H9 (cell line): ENCODE results near the gene ZNHIT6. TPM values are rescaled to one million over a fixed set of nuclear protein-coding genes. Genes with fewer than 3 reads are reported as not detected.

Source experiments
- DNase-seq: peaks from one replicate; pipeline ENCODE4 v3.0.0-alpha.2; 2017
- H2AFZ ChIP-seq: one replicate; pipeline ENCODE4 v1.6.1; 2013; ENCODE audit warnings: mild to moderate bottlenecking, low read length, control low read depth, moderate library complexity
- H2AK5ac ChIP-seq: 2 replicates; pipeline ENCODE4 v1.6.1; 2013; ENCODE audit warnings: low read length, control low read depth, mixed read lengths; ENCODE audit not compliant: insufficient read length
- H2BK120ac ChIP-seq: one replicate; pipeline ENCODE4 v1.6.1; 2013; ENCODE audit warnings: low read depth, mild to moderate bottlenecking, low read length, control low read depth, inconsistent platforms; ENCODE audit not compliant: poor library complexity, severe bottlenecking
- H2BK12ac ChIP-seq: 2 replicates; pipeline ENCODE4 v1.6.1; 2013; ENCODE audit warnings: low read length, control low read depth, mixed read lengths, low read depth; ENCODE audit not compliant: insufficient read length
- H2BK15ac ChIP-seq: 2 replicates; pipeline ENCODE4 v1.6.1; 2013; ENCODE audit warnings: low read depth, low read length, control low read depth
- H2BK20ac ChIP-seq: one replicate; pipeline ENCODE4 v1.6.1; 2013; ENCODE audit warnings: low read depth, mild to moderate bottlenecking, low read length, control low read depth, inconsistent platforms; ENCODE audit not compliant: poor library complexity, severe bottlenecking
- H2BK5ac ChIP-seq: 2 replicates; pipeline ENCODE4 v1.6.1; 2013; ENCODE audit warnings: low read length, control low read depth, mixed read lengths; ENCODE audit not compliant: insufficient read length
- H3K14ac ChIP-seq: 2 replicates; pipeline ENCODE4 v1.6.1; 2013; ENCODE audit warnings: low read length, control low read depth; ENCODE audit not compliant: insufficient read depth
- H3K18ac ChIP-seq: 2 replicates; pipeline ENCODE4 v1.6.1; 2013; ENCODE audit warnings: low read depth, mild to moderate bottlenecking, mixed read lengths, low read length, control low read depth; ENCODE audit not compliant: insufficient read length
- H3K23ac ChIP-seq: 2 replicates; pipeline ENCODE4 v1.6.1; 2013; ENCODE audit warnings: low read length, control low read depth, mixed read lengths, low read depth; ENCODE audit not compliant: insufficient read length
- H3K23me2 ChIP-seq: 2 replicates; pipeline ENCODE4 v1.6.1; 2013; ENCODE audit warnings: low read depth, mild to moderate bottlenecking, mixed read lengths, low read length, control low read depth; ENCODE audit not compliant: insufficient read length, poor library complexity, severe bottlenecking
- H3K27ac ChIP-seq: 2 replicates; pipeline ENCODE4 v1.5.1; 2013; ENCODE audit warnings: low read length, control low read depth, mixed read lengths, low read depth; ENCODE audit not compliant: insufficient read length
- H3K27me3 ChIP-seq: 2 replicates; pipeline ENCODE4 v1.6.1; 2013; ENCODE audit warnings: low read length, control low read depth, inconsistent platforms; ENCODE audit not compliant: insufficient read depth
- H3K4ac ChIP-seq: 2 replicates; pipeline ENCODE4 v1.6.1; 2013; ENCODE audit warnings: low read depth, mild to moderate bottlenecking, control low read depth, inconsistent platforms, low read length, moderate library complexity
- H3K4me1 ChIP-seq: 2 replicates; pipeline ENCODE4 v1.6.1; 2013; ENCODE audit warnings: low read length, control low read depth, inconsistent platforms; ENCODE audit not compliant: insufficient read depth
- H3K4me2 ChIP-seq: 2 replicates; pipeline ENCODE4 v1.6.1; 2013; ENCODE audit warnings: low read length, control low read depth, mixed read lengths; ENCODE audit not compliant: insufficient read length, insufficient read depth
- H3K56ac ChIP-seq: 2 replicates; pipeline ENCODE4 v1.6.1; 2013; ENCODE audit warnings: low read depth, mild to moderate bottlenecking, mixed read lengths, low read length, control low read depth; ENCODE audit not compliant: insufficient read length
- H3K79me1 ChIP-seq: 2 replicates; pipeline ENCODE4 v1.6.1; 2013; ENCODE audit warnings: low read depth, mild to moderate bottlenecking, moderate library complexity, low read length, control low read depth, inconsistent platforms; ENCODE audit not compliant: insufficient read depth, poor library complexity, severe bottlenecking
- H3K79me2 ChIP-seq: 2 replicates; pipeline ENCODE4 v1.6.1; 2013; ENCODE audit warnings: low read length, control low read depth, inconsistent platforms; ENCODE audit not compliant: insufficient read depth
- H3K9ac ChIP-seq: 2 replicates; pipeline ENCODE4 v1.6.1; 2013; ENCODE audit warnings: low read length, control low read depth, mixed read lengths; ENCODE audit not compliant: insufficient read length; ENCODE audit errors: extremely low read depth
- H3K9me3 ChIP-seq: one replicate; pipeline ENCODE4 v1.6.1; 2013; ENCODE audit warnings: low read depth, low read length, inconsistent platforms; ENCODE audit not compliant: control insufficient read depth
- H3T11ph ChIP-seq: one replicate; pipeline ENCODE4 v1.6.1; 2013; ENCODE audit warnings: mild to moderate bottlenecking, low read length, control low read depth, inconsistent platforms
- H4K20me1 ChIP-seq: one replicate; pipeline ENCODE4 v1.6.1; 2013; ENCODE audit not compliant: control insufficient read depth, insufficient read length, insufficient read depth
- H4K5ac ChIP-seq: 2 replicates; pipeline ENCODE4 v1.6.1; 2013; ENCODE audit warnings: low read depth, mild to moderate bottlenecking, mixed read lengths, low read length, control low read depth; ENCODE audit not compliant: insufficient read length
- H4K8ac ChIP-seq: replicated peaks from 2 replicates; pipeline ENCODE4 v1.6.1; 2013; ENCODE audit warnings: low read length, control low read depth, mixed read lengths, low read depth; ENCODE audit not compliant: insufficient read length
- H4K91ac ChIP-seq: 2 replicates; pipeline ENCODE4 v1.6.1; 2013; ENCODE audit warnings: low read depth, mild to moderate bottlenecking, moderate library complexity, mixed read lengths, low read length, control low read depth; ENCODE audit not compliant: insufficient read length
- H3K27ac Mint-ChIP-seq, 3 experiments: 2 replicates in 2 of 3; 3 replicates in 1 of 3; pipeline ENCODE4 v1.8.0; 2020 to 2021; ENCODE audit warnings: mixed read lengths in 3 of 3, mild to moderate bottlenecking in 1 of 3, moderate library complexity in 1 of 3
- H3K27me3 Mint-ChIP-seq: 2 replicates; pipeline ENCODE4 v1.8.0; 2021; ENCODE audit warnings: low read depth, mild to moderate bottlenecking, moderate library complexity, mixed read lengths
- H3K36me3 Mint-ChIP-seq, 3 experiments: 2 replicates in 2 of 3; 3 replicates in 1 of 3; pipeline ENCODE4 v1.8.0; 2020 to 2021; ENCODE audit warnings: low read depth in 3 of 3, mixed read lengths in 3 of 3; ENCODE audit not compliant: insufficient read depth in 1 of 3
- H3K4me1 Mint-ChIP-seq, 2 experiments: 2 replicates each; pipeline ENCODE4 v1.8.0; 2020; ENCODE audit warnings: mixed read lengths in 2 of 2
- H3K4me3 Mint-ChIP-seq, 2 experiments: 2 replicates in 1 of 2; 3 replicates in 1 of 2; pipeline ENCODE4 v1.8.0; 2020 to 2021; ENCODE audit warnings: mild to moderate bottlenecking in 2 of 2, mixed read lengths in 2 of 2, moderate library complexity in 1 of 2
- H3K9me3 Mint-ChIP-seq, 2 experiments: 2 replicates in 1 of 2; 3 replicates in 1 of 2; pipeline ENCODE4 v1.8.0; 2020; ENCODE audit warnings: mild to moderate bottlenecking in 2 of 2, mixed read lengths in 2 of 2, moderate library complexity in 1 of 2
- WGBS: extraction: QIAGEN DNeasy Blood & Tissue Kit; methylation state at CpG from one replicate; pipeline ENCODE4 v1.1.7; 2013; ENCODE audit warnings: missing lambda C conversion rate, low lambda C conversion rate, mixed read lengths; ENCODE audit not compliant: insufficient read length; ENCODE audit errors: extremely low coverage; 5-methylcytosine and 5-hydroxymethylcytosine counted together
- total RNA-seq: library from RNA; stranded (reverse); gene quantifications from 2 replicates; pipeline ENCODE4 v1.2.1, GENCODE V29; 2021
- TF ChIP-seq, protein P1 (sequence below): fragments of 200-600 bp; sonication (generic); conservative IDR thresholded peaks from 3 replicates; pipeline ENCODE4 v1.8.0; 2021; ENCODE audit warnings: antibody characterized with exemption, mild to moderate bottlenecking

ZNHIT6 gene
- total RNA-seq, 1 experiment from 2014 or later = 21.5 TPM

GRCh38 chr1:85659174-85659573 lies 49.1 kb downstream of the ZNHIT6 start:
- Mint-ChIP-seq H3K27ac (0 out of 7 replicates have a peak overlapping the region, but pooled peaks of 1 of the 3 experiments have one; percentile 44), H3K4me1 (peaks cover 0 to 6% of the 10 kb centered on the region in 2 experiments; a peak in 1 of 4 replicates)
- H3K27ac ChIP-seq = no peak overlapping the region

More at GRCh38 chr1:85659174-85659573, 49.1 kb downstream of the ZNHIT6 start:
- TF ChIP-seq, protein P1, sequence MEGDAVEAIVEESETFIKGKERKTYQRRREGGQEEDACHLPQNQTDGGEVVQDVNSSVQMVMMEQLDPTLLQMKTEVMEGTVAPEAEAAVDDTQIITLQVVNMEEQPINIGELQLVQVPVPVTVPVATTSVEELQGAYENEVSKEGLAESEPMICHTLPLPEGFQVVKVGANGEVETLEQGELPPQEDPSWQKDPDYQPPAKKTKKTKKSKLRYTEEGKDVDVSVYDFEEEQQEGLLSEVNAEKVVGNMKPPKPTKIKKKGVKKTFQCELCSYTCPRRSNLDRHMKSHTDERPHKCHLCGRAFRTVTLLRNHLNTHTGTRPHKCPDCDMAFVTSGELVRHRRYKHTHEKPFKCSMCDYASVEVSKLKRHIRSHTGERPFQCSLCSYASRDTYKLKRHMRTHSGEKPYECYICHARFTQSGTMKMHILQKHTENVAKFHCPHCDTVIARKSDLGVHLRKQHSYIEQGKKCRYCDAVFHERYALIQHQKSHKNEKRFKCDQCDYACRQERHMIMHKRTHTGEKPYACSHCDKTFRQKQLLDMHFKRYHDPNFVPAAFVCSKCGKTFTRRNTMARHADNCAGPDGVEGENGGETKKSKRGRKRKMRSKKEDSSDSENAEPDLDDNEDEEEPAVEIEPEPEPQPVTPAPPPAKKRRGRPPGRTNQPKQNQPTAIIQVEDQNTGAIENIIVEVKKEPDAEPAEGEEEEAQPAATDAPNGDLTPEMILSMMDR = no peak
- H4K91ac ChIP-seq = no peak overlapping the region
- no peak overlapping the region for H2AFZ ChIP-seq
- H3T11ph ChIP-seq = no peak overlapping the region
- H3K14ac ChIP-seq = no peak overlapping the region
- no peak overlapping the region for H3K56ac ChIP-seq
- no peak overlapping the region for H3K23ac ChIP-seq
- no peak overlapping the region for H2BK20ac ChIP-seq
- no peak overlapping the region for H3K4ac ChIP-seq
- no peak overlapping the region for H3K9ac ChIP-seq
- no peak overlapping the region for H4K5ac ChIP-seq
- no peaks in the 10 kb centered on the region for H4K20me1 ChIP-seq
- H3K4me2 ChIP-seq = no peak overlapping the region
- H2BK15ac ChIP-seq = no peak overlapping the region
- no peak overlapping the region for H3K18ac ChIP-seq
- H2BK5ac ChIP-seq = no peak overlapping the region
- WGBS = no CpG with 5 or more reads among the region's 1 CpG
- no peaks in the 10 kb centered on the region for H3K4me1 ChIP-seq
- no peak overlapping the region for H4K8ac ChIP-seq
- H2BK12ac ChIP-seq = no peak overlapping the region
- Mint-ChIP-seq H3K36me3 (peaks cover 0 to 2% (median 1%) of the 10 kb centered on the region in 3 experiments; a peak in 5 of 7 replicates), H3K9me3 (no peaks in the 10 kb centered on the region), H3K4me3 (no peak overlapping the region), H3K27me3 (no peaks in the 10 kb centered on the region)
- H3K79me1 ChIP-seq = no peaks in the 10 kb centered on the region
- no peaks in the 10 kb centered on the region for H3K23me2 ChIP-seq
- DNase-seq = no peak
- H3K79me2 ChIP-seq = no peaks in the 10 kb centered on the region
- no peaks in the 10 kb centered on the region for H3K9me3 ChIP-seq
- no peak overlapping the region for H2BK120ac ChIP-seq
- no peaks in the 10 kb centered on the region for H3K27me3 ChIP-seq
- H2AK5ac ChIP-seq = no peak overlapping the region
